Measurements from ENCODE around the gene ARL2BP.

The ARL2BP gene

GRCh38 chr16:57283214-57283958 is 38.3 kb downstream of the ARL2BP start:
- no peak for TF ChIP-seq CTCF (conservative IDR thresholded peaks at IDR 0.05; ENCODE audit: control insufficient read depth, insufficient read depth, low read depth, low read length)
- no peak for DNase-seq (ENCODE audit: low read depth)
- no peak overlapping the region for H3K4me3 ChIP-seq (ENCODE audit: control insufficient read depth, low read depth, low read length)

- H3K4me3 ChIP-seq (ENCODE audit: control insufficient read depth, low read depth, low read length): no peak overlapping the region
- DNase-seq (ENCODE audit: low read depth): no peak
- no peak for TF ChIP-seq CTCF (conservative IDR thresholded peaks at IDR 0.05; ENCODE audit: control insufficient read depth, insufficient read depth, low read depth, low read length)
Observed at GRCh38 chr16:57283959-57284208, 38.8 kb downstream of the ARL2BP start.

- H3K4me3 ChIP-seq (ENCODE audit: control insufficient read depth, low read depth, low read length): peak within 1 kb of the TSS; percentile 31
- no peak for TF ChIP-seq CTCF (conservative IDR thresholded peaks at IDR 0.05; ENCODE audit: control insufficient read depth, insufficient read depth, low read depth, low read length)
- no peak for DNase-seq (ENCODE audit: low read depth)
Observed at GRCh38 chr16:57284209-57284951, 39.3 kb downstream of the ARL2BP start, which contains the start of gene PLLP. PLLP (minus strand) TSS chr16:57284672; CDS start chr16:57284540, 132 bp downstream.

- TF ChIP-seq CTCF (conservative IDR thresholded peaks at IDR 0.05; ENCODE audit: control insufficient read depth, insufficient read depth, low read depth, low read length): no peak
- H3K4me3 ChIP-seq (ENCODE audit: control insufficient read depth, low read depth, low read length): peak overlapping the region; percentile 31
- no peak for DNase-seq (ENCODE audit: low read depth)
Observed at GRCh38 chr16:57284952-57285363, 39.9 kb downstream of the ARL2BP start.

GRCh38 chr16:57285379-57285778 is 40.3 kb downstream of the ARL2BP start:
- no peak for DNase-seq (ENCODE audit: low read depth)
- no peak overlapping the region for H3K4me3 ChIP-seq (ENCODE audit: control insufficient read depth, low read depth, low read length)
- TF ChIP-seq CTCF (conservative IDR thresholded peaks at IDR 0.05; ENCODE audit: control insufficient read depth, insufficient read depth, low read depth, low read length): no peak

GRCh38 chr16:57289391-57290257 is 44.6 kb downstream of the ARL2BP start:
- no peak for DNase-seq (ENCODE audit: low read depth)
- no peak overlapping the region for H3K4me3 ChIP-seq (ENCODE audit: control insufficient read depth, low read depth, low read length)
- TF ChIP-seq CTCF (conservative IDR thresholded peaks at IDR 0.05; ENCODE audit: control insufficient read depth, insufficient read depth, low read depth, low read length): no peak

Data from fibroblast of mammary gland (primary cell).